Motor neuron (in vitro differentiated cells): ENCODE data around the gene TMEM109. TPM values are rescaled to one million over a fixed set of nuclear protein-coding genes. Genes with fewer than 3 reads are reported as not detected.

ENCODE experiments used
- ATAC-seq, 8 experiments: fragments of 200-7000 bp; cut with Tn5 transposase; replicated peaks in 6 of 8; 2 replicates each; pipeline ENCODE4 v1.8.0; 2021; ENCODE audit warnings: mild to moderate bottlenecking in 8 of 8, moderate library complexity in 8 of 8
- H3K27ac ChIP-seq, 2 donors: fragments of 250-450 bp; sonication (Bioruptor Pico); 2 replicates each; pipeline ENCODE4 v1.9.0; 2021; ENCODE audit warnings: antibody characterized with exemption in 2 of 2, mild to moderate bottlenecking in 2 of 2, moderate library complexity in 1 of 2
- H3K4me1 ChIP-seq, 2 donors: fragments of 250-450 bp; sonication (Bioruptor Pico); replicated peaks in 1 of 2; 2 replicates each; pipeline ENCODE4 v1.6.1; 2021; ENCODE audit warnings: antibody characterized with exemption in 2 of 2, mild to moderate bottlenecking in 2 of 2, moderate library complexity in 1 of 2
- H3K4me3 ChIP-seq, 5 donors: fragments of 250-450 bp; sonication (Bioruptor Pico); 2 replicates each; pipeline ENCODE4 v1.9.0; 2021; ENCODE audit warnings: antibody characterized with exemption in 5 of 5, mild to moderate bottlenecking in 5 of 5, moderate library complexity in 4 of 5
- WGBS, 10 experiments: fragments of 450-650 bp; shearing (Covaris generic); methylation state at CpG; one replicate each; pipeline ENCODE4 v1.0.0; 2022; 5-methylcytosine and 5-hydroxymethylcytosine counted together
- in situ Hi-C, 9 experiments: fragments of 400-800 bp; cut with MboI; loops; one replicate each; pipeline ENCODE4 v1.15.0; 2021; ENCODE audit warnings: low sequenced_read_pairs in 9 of 9, low pct_unique_long_range_greater_than_20kb in 2 of 9; ENCODE audit not compliant: unreplicated experiment in 9 of 9
- total RNA-seq, 8 experiments: library from RNA; unstranded; fragments of 300-600 nt; gene quantifications; 2 replicates each; pipeline versions ENCODE4 v1.2.3 to v1.2.4, GENCODE V29; 2022

Gene TMEM109
- total RNA-seq, 8 experiments from 2014 or later, result 5.1 to 72.7 (median 28.6) TPM

DNA sequence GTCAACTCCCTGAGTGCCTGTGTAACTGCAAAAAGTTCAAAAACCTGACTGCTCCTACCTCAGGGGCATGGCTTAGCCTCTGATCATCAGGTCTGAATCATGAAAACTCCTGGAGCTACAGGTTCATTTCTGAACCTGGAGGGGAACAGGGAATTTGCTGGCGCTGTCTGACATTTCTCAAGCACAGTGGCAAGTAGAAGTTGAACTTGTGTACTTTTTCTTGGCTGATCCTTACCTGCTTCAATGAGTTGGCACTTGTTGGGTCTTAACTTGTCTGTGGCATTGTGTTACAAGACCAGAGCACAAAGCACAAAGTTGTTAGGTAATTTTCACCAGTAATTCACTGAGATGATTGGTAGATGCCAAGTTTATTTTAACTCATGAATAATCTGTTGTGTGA, 3.3 kb downstream of the TMEM109 start:
- in situ Hi-C loops, result loop anchor here in 2 of 9 experiments (10.0 kb wide), 1 partner anchor 208 kb away; no protein-coding TSS in a partner anchor
- WGBS, 10 experiments, result 86 to 100% (median 100%) methylated on average over 1 of the region's 1 CpG; no CpG with 5 or more reads in 4 of the 10 experiments

DNA sequence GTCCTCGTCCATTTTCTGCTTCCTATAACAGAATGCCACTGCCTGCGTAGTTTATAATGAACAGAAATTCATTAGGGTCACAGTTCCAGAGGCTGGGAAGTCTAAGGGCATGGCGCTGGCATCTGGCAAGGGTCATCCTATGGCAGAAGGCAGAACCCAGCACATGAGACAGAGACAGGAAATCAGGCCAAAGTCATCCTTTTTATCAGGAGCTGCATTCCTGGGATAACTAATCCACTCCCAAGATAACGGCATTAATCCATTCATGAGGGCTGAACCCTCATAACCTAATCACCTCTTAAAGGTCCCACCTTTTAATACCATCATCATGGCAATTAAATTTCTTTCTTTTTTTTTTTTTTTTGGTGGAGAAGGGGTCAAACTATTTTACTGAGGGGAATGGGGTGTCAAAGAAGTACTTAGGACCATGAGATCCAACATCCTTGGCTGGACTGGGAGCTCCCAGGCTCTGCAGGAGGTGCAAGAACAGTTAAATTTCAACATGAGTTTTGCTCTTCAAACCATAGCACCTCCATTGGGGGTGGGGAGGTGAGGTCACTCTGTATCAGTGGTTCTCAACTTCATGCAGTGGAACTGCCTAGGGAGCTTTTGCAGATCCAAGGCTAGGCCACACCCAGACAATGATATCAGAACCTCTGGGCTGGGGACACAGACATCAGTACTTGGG, 4.4 kb downstream of the TMEM109 start:
- Histone ChIP-seq H3K27ac (no peak overlapping the region), H3K4me1 (peaks cover 5 to 10% of the 10 kb centered on the region in 2 donors), H3K4me3 (no peak overlapping the region)
- WGBS, 10 experiments, result 65 to 100% (median 95%) methylated on average over 2 to 4 of the region's 4 CpGs; no CpG with 5 or more reads in 3 of the 10 experiments
- peak in 1 of 8 experiments; percentile 1 for ATAC-seq
- in situ Hi-C loops, result loop anchor here in 2 of 9 experiments (10.0 kb wide), 1 partner anchor 206 kb away; no protein-coding TSS in a partner anchor

More for the DNA sequence above, 3.3 kb downstream of the TMEM109 start:
- H3K27ac ChIP-seq, result no peak overlapping the region
- H3K4me3 ChIP-seq, result no peak overlapping the region
- peaks cover 15% of the 10 kb centered on the region in 2 donors for H3K4me1 ChIP-seq
- no peak for ATAC-seq

DNA sequence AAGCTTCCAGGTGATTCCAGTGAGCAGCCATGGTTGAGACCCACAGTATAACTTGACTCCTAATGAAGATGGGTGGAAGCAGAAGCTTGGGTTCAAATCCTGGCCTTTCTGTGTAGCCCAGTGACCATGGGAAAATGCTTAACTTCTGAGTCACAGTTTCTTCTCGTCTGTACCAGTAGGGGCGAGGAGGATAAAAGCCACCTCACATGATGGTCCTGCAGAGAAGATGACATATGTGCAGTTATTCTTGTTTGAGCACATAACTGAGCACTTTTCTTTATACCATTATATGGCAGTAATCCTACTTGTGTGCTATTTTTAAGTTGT, 4.9 kb downstream of the TMEM109 start:
- 36 to 83% (median 80%) methylated on average over 1 to 2 of the region's 2 CpGs; no CpG with 5 or more reads in 5 of the 10 experiments for WGBS, 10 experiments
- Histone ChIP-seq H3K27ac (no peak overlapping the region), H3K4me1 (peaks cover 9 to 12% of the 10 kb centered on the region in 2 donors), H3K4me3 (no peak overlapping the region)
- in situ Hi-C loops, result loop anchor here in 2 of 9 experiments (10.0 kb wide), 1 partner anchor 206 kb away; no protein-coding TSS in a partner anchor
- peak in 2 of 8 experiments; percentile 3 to 6 for ATAC-seq

DNA sequence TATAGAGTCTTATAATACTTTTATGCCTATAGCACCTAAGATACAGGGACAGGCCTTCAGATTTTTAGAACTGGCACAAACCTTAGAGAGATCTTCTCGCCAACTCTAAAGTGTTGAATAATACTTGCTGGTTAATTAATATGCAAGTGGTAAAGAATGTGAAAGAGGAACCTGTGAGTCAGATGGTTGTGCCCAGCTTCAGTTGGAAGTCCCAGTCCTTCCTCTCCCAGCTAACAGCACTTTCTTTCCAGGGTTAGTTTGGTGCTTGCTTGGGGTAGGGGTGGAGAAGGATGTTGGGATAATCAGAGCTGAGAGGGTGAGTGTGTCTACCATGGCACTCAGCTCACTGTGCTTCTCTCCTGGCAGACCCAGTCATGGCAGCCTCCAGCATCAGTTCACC, 5.4 kb downstream of the TMEM109 start:
- peaks cover 10 to 14% of the 10 kb centered on the region in 2 donors for H3K4me1 ChIP-seq
- no peak overlapping the region for H3K27ac ChIP-seq
- H3K4me3 ChIP-seq, result no peak overlapping the region
- whole genome bisulfite sequencing, 10 experiments, result 75 to 100% (median 100%) methylated on average over 1 of the region's 1 CpG; no CpG with 5 or more reads in 3 of the 10 experiments
- no peak for ATAC-seq
- in situ Hi-C loops, result loop anchor here in 2 of 9 experiments (10.0 kb wide), 1 partner anchor 205 kb away; no protein-coding TSS in a partner anchor

DNA sequence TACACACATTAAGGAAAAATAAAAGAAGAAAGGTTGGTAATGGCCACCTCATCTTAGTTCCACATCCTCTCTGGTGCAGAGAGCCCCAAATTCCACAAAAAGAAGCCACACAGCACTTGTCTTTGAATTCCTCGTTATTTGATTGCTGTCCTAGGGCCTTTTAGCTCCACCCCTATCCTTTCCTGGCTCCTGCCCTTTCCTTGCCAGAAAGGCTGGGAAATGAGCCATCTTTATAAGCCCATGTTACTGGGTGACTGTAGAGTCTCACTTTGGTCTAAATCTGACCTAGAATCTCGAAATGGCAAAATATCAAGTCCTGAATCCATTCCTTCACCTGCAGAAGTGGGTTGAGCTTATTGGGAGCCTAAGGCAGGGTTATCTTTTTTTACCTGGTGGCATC, 6.0 kb downstream of the TMEM109 start:
- in situ Hi-C loops, result loop anchor here in 2 of 9 experiments (10.0 kb wide), 1 partner anchor 205 kb away; no protein-coding TSS in a partner anchor
- Histone ChIP-seq H3K4me3 (no peak overlapping the region), H3K27ac (no peak overlapping the region), H3K4me1 (peaks cover 10 to 14% of the 10 kb centered on the region in 2 donors)
- no peak for ATAC-seq
- WGBS, 10 experiments, result 40 to 100% (median 83%) methylated on average over 1 to 2 of the region's 2 CpGs; no CpG with 5 or more reads in 5 of the 10 experiments

GRCh38 chr11:60921259-60921658, 7.3 kb downstream of the TMEM109 start:
- WGBS, 10 experiments, result 40 to 94% (median 85%) methylated on average over 1 to 8 of the region's 11 CpGs; no CpG with 5 or more reads in 3 of the 10 experiments
- in situ Hi-C loops, result no loop called here
- ATAC-seq, result no peak
- Histone ChIP-seq H3K27ac (no peak overlapping the region), H3K4me3 (no peak overlapping the region), H3K4me1 (peaks cover 12 to 13% of the 10 kb centered on the region in 2 donors)

- in situ Hi-C loops, result no loop called here
- 53 to 100% (median 85%) methylated on average over 1 to 12 of the region's 23 CpGs; no CpG with 5 or more reads in 4 of the 10 experiments for WGBS, 10 experiments
- Histone ChIP-seq H3K4me3 (no peak overlapping the region), H3K27ac (no peak overlapping the region), H3K4me1 (peaks cover 13 to 16% of the 10 kb centered on the region in 2 donors)
- no peak for ATAC-seq
Measured at GRCh38 chr11:60921777-60922335, 7.9 kb downstream of the TMEM109 start.

DNA sequence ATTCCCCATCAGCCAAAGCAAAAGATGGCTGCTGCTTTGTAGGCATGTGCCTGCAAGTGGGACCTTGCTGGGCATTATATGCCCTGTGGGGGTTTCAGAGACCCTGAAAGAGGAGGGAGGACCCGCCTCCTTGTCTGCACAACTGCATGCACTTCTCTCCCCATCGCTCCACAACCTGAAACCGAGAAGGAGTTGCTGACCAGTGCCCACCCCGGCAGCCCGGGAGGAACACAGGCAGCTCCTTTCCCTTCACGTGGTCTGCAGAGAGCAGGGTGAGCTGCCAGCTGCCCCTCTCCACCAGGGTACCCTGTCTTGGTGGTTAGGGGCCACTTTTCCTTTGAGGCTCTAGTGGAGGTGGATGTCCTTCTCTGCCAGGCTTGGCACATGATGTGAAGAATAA, 8.9 kb downstream of the TMEM109 start:
- Histone ChIP-seq H3K4me1 (peaks cover 13 to 16% of the 10 kb centered on the region in 2 donors), H3K4me3 (no peak overlapping the region), H3K27ac (no peak overlapping the region)
- ATAC-seq, result no peak
- WGBS, 10 experiments, result 0 to 100% (median 94%) methylated on average over 1 to 3 of the region's 6 CpGs; no CpG with 5 or more reads in 6 of the 10 experiments
- in situ Hi-C loops, result no loop called here

- Histone ChIP-seq H3K27ac (no peak overlapping the region), H3K4me1 (peaks cover 13 to 16% of the 10 kb centered on the region in 2 donors), H3K4me3 (no peak overlapping the region)
- no peak for ATAC-seq
- in situ Hi-C loops, result no loop called here
- 40 to 100% (median 88%) methylated on average over 1 to 4 of the region's 5 CpGs; no CpG with 5 or more reads in 4 of the 10 experiments for WGBS, 10 experiments
Measured at GRCh38 chr11:60923326-60923725, 9.4 kb downstream of the TMEM109 start.

DNA sequence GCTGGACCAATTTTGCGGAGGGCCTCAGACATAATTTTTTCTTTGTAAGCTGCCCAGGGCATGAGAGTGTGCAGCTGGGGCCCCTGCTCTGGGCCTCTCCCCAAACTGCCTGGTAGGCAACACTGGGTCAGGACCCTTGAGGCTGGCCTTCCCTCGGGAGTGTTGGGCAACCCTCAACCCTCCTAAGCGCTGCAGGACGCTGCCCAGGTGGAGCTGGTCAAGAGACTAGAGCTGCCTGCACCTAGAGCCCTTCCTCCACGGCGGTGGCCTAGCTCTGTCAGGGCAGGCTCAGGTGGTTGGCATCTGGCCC, 9.8 kb downstream of the TMEM109 start:
- ATAC-seq, result peak in 4 of 8 experiments; percentile 1 to 12 (median 2)
- Histone ChIP-seq H3K27ac (peak overlapping the region in 1 of 2 donors; percentile 15), H3K4me3 (peak overlapping the region; percentile 71 to 92 (median 78)), H3K4me1 (peaks cover 13 to 16% of the 10 kb centered on the region in 2 donors)
- in situ Hi-C loops, result no loop called here
- 20 to 100% methylated on average over 1 of the region's 6 CpGs; no CpG with 5 or more reads in 8 of the 10 experiments for WGBS, 10 experiments

DNA sequence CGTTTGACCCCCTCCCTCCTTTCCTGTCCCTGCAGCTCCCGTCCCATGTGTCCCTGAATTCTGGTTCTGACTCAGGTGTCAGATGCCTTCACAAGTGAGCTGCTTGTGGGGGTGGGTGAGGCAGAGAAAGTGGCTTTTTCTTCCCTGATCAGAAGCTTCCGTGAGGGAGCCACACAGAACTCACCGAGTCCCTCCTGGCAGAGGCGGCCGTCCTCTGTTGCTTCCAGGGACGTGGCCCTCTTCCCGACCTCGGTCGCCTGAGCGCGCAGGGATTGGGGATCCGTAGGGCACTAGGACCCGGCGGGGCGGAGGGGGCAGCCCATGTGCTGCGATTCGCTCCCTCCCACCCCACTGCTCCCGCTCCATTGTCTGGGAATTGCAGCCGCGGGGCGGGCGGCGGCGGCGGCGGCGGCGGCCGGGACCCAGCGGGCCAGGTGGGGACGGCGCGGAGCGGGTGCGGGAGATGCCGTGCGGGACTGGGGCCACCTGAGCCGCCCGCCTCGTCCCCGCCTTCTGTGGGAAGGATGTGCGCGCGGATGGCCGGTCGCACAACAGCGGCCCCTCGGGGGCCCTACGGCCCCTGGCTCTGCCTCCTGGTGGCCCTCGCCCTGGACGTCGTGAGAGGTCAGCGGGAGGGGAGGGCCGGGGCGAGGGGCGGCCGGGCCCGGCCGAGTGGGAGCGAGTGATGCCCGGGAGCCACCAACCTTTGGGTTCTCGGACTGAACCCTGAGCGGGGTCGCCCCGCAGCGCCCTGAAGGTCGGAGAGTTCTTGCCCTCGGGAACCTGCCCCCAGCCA, 10.3 kb downstream of the TMEM109 start, which contains the start of gene TMEM132A:
TSS of gene TMEM132A (plus strand) at position 351 of the 796 bp plus-strand sequence. CDS start at position 525, 174 bp downstream.
- Histone ChIP-seq H3K27ac (peak within 1 kb of the TSS; percentile 75 to 76), H3K4me1 (peaks cover 13 to 16% of the 10 kb centered on the region in 2 donors), H3K4me3 (peak within 1 kb of the TSS; percentile 71 to 92 (median 78))
- peak; percentile 80 to 95 (median 86) for ATAC-seq
- WGBS, 10 experiments, result 4 to 12% methylated on average over 5 to 7 of the region's 69 CpGs; no CpG with 5 or more reads in 8 of the 10 experiments
- in situ Hi-C loops, result no loop called here
